ENCODE results near the gene DUXB.
A peak's percentile ranks its signal among the peaks of the same experiment; 100 is the strongest.

DNA sequence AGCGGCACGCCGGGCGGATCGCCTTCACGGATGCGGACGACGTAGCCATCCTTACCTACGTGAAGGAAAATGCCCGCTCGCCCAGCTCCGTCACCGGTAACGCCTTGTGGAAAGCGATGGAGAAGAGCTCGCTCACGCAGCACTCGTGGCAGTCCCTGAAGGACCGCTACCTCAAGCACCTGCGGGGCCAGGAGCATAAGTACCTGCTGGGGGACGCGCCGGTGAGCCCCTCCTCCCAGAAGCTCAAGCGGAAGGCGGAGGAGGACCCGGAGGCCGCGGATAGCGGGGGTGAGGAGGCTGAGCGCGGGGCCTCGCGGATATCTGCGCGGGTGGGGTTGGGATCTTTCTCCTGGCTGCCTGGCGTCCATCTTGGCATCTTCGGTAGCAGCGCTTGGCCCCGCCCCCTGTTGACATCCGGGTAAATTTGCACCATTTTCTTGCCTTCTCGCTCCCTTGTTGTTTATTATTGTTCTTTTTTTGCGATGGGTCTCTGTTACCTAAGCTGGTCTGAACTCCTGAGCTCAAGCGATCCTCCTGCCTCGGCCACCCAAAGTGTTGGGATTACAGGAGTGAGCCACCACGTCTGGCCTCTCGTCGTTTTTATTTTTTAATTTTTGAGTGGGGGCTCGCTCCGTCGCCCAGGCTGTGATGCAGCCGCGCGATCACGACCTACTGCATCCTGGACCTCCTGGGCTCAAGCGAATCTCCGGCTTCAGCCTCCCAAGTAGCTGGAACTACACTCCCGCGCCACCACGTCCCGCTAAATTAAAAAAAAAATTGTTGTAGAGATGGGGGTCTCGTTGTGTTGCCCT is 52.8 kb downstream of the DUXB start:
- no peak for TF ChIP-seq CTCF (IDR thresholded peaks at IDR 0.05; ENCODE audit: insufficient read depth, low read length)
- TF ChIP-seq POLR2AphosphoS5 (IDR thresholded peaks at IDR 0.05; ENCODE audit: low read depth): no peak
- TF ChIP-seq, protein P1, sequence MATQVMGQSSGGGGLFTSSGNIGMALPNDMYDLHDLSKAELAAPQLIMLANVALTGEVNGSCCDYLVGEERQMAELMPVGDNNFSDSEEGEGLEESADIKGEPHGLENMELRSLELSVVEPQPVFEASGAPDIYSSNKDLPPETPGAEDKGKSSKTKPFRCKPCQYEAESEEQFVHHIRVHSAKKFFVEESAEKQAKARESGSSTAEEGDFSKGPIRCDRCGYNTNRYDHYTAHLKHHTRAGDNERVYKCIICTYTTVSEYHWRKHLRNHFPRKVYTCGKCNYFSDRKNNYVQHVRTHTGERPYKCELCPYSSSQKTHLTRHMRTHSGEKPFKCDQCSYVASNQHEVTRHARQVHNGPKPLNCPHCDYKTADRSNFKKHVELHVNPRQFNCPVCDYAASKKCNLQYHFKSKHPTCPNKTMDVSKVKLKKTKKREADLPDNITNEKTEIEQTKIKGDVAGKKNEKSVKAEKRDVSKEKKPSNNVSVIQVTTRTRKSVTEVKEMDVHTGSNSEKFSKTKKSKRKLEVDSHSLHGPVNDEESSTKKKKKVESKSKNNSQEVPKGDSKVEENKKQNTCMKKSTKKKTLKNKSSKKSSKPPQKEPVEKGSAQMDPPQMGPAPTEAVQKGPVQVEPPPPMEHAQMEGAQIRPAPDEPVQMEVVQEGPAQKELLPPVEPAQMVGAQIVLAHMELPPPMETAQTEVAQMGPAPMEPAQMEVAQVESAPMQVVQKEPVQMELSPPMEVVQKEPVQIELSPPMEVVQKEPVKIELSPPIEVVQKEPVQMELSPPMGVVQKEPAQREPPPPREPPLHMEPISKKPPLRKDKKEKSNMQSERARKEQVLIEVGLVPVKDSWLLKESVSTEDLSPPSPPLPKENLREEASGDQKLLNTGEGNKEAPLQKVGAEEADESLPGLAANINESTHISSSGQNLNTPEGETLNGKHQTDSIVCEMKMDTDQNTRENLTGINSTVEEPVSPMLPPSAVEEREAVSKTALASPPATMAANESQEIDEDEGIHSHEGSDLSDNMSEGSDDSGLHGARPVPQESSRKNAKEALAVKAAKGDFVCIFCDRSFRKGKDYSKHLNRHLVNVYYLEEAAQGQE (IDR thresholded peaks at IDR 0.05; ENCODE audit: insufficient replicate concordance, low read depth): peak; percentile 19
- TF ChIP-seq GABPA (IDR thresholded peaks at IDR 0.05; ENCODE audit: low read depth): no peak
- TF ChIP-seq SPI1 (IDR thresholded peaks at IDR 0.05; ENCODE audit: borderline replicate concordance, low read depth): no peak

Data from HL-60 (cell line).